Stimulated activated CD4-positive, alpha-beta T cell treated with anti-CD3 and anti-CD28 coated beads, Interleukin-2, amount 100 ng/mL, for 4 hours (primary cell): ENCODE results near the gene ZBTB45.
"Not testable (repeated sequence)": the region's sequence is repeated elsewhere in the genome, so short reads cannot be mapped to it uniquely, and the experiment has no call there.

Experiments used
- DNase-seq: peaks from one replicate; pipeline ENCODE4 v3.0.0-alpha.2; 2020; ENCODE audit warnings: low read depth

ZBTB45 gene

DNA sequence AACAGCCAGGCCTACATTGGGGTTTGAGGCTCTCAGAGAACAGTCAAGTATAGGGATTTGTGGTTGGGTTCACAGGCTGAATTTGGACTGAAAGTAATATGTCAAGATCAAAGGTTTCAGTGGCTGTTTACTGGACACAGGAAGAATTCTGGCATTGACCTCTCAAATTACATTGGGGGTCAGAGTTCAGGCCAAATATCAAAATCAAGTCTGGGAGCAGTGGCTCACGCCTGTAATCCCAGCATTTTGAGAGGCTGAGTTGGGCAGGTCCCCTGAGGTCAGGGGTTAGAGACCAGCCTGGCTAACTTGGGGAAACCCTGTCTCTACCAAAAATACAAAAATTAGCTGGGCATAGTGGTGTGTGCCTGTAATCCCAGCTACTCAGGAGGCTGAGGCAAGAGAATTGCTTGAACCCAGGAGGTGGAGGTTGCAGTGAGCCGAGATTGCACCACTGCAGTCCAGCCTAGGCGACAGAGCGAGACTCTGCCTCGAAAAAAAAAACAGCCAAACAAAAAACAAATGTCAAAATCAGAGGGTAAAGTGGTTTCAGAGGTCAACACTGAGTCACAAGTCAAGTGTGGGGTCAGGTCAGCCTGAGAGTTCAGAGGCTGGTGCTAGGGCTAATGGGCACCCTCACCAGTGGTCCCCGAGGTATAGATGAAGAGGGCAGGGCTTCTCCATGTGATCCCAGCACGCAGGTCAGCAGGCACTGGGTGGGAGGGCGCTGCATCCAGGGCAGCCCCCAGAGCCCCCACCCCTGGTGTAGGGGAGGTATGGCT, 9.3 kb downstream of the ZBTB45 start:
- DNase-seq: no peak

DNA sequence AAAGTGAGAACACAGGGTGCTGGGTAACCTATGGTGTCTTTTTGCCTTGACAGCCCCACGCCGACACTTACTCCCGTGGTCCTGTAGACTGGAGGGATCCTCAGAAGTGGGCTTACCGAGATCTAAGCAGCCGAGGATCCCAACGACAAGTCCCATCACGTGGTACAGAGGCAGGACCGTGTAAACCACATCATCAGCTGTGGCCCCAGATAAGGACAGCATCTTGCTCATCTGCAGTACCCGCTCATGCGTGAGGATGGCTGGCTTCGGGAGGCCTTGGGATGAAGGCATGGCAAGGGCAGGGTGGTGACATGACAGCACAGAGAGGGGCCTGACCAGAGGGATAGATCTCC, 9.9 kb downstream of the ZBTB45 start:
- DNase-seq: no peak

DNA sequence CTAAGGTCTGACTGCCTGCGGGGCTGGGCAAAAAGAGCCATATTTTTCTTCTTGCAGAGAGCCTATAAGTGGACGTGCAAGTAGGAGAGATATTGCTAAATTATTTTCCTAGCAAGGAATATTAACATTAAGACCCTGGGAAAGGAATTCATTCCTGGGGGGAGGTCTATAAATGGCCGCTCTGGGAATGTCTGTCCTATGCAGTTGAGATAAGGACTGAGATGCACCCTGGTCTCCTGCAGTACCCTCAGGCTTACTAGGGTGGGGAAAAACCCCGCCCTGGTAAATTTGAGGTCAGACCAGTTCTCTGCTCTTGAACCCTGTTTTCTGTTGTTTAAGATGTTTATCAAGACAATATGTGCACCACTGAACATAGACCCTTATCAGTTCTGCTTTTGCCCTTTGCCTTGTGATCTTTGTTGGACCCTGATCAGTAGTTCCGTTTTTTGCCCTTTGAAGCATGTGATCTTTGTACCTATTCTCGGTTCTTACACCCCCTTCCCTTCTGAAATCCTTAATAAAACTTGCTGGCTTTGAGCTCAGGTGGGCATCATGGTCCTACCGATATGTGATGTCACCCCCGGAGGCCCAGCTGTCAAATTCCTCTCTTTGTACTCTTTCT, 11.9 kb downstream of the ZBTB45 start:
- DNase-seq: not testable (repeated sequence)

DNA sequence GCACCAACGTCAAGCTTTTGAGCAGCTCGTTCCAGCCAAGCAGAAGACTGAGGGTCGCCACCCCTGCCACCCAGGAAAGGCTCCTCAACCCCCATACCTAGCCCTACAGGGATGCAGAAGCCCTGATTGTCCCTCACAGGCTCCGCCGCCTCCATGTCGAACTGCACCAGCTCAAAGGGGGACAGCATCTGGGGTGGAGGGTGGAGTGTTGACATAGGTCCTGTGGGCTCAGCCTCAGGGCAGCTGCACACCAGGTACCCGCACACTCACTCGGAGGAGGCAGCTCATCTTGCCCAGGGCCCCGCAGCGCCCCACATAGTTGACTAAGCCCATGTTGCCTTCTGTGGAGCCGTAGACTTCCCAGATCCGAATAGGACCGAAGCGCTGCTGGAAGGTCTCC, 19.4 kb downstream of the ZBTB45 start:
- no peak for DNase-seq

DNA sequence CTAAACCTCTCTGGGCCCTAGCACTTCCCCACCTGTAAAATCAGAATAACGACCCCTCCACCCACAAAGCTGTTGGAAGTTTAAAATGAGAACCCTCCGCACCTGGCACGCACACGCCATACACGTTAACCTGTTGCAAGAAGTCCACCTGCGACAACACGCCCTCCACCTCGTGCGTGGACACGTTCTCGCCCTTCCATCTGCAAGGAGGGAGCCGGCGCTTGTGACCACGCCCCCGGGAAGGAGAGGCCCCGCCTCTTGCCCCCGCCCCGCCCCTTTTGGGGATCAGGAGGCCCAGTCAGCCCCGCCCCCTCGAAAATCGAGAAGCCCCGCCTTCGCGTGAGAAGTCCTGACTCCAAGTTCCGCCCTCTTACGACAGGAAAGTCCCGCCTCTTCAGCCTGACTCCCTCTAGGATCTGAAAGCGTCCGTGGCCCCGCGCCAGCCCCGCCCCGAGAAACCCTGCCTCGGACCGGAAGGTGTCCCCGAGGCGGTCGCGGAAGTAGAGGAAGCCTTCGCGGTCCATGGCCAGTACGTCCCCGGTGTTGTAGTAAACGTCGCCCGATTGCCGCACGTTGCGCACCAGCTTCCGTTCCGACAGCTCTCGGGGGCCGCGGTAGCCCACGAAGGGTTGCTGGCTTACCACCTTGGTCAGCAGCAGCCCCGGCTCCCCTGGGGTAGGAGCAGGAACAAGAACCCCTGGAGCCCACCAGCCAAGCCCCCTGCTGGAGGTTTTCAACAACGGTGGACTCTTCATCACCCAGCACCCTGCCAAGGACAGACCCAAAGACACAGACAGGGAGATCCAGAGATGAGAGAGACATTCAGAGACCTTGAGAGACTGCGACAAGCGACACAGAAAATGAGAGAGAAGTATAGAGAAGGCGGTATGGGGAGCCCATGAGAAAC, 20.3 kb downstream of the ZBTB45 start:
- peak; percentile 95 for DNase-seq

DNA sequence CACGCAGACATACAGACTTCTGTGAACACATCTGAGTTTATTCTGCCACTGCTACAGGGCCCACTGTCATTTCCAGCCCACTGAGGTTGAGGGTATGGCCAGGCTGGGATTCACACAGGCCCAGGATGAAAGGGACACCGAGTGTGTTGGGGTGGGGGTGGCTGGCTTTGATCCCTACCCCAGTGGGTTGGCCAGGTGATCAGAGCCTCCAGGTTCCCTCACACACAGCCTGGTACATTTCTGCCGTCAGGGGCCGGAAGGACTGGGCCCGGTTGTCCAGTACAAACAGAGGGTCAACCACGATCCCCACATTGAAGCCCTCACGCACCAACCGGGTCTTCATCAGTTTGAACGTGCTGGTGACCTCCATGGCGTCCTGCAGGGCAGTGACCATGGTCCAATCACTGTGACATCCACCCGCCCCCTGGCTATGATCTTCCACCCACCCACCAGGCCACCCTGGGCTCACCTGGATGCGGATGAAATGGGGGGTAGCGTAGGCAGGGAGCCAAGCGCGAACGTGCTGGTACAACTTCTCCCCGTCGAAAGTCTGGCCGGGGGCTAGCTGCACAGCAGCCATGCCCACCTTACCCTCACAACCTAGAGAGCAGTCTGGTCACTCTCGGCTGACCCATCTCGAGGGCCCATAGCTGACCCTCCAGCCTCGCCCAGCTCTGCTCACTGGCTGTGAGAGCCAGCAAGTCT, 21.1 kb downstream of the ZBTB45 start:
- no peak for DNase-seq

DNA sequence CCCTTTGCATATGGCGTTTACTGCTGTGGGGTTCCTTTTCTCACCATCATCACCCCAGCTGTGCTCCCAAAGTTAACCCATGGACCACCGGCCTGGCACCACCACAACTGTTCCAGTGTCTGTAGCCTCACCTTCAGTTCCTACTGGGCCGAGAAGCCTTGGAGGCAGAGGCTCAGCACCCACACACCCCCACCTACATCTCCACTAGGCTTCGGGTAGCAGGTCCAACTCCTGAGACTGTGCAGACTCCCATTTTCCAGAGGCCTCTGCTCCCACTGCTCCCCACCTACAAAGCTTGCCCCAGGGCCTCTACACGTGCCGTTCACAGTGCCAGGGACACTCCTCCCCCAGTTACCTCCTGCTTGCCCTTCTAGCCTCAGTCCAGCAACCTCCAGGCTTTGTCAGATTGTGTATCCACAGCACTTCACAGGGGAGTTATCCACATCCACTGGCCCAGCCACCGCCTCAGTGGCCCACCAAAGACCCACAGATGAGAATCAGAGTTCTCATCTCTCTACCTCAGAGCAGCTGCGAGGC, 21.9 kb downstream of the ZBTB45 start:
- DNase-seq: no peak

DNA sequence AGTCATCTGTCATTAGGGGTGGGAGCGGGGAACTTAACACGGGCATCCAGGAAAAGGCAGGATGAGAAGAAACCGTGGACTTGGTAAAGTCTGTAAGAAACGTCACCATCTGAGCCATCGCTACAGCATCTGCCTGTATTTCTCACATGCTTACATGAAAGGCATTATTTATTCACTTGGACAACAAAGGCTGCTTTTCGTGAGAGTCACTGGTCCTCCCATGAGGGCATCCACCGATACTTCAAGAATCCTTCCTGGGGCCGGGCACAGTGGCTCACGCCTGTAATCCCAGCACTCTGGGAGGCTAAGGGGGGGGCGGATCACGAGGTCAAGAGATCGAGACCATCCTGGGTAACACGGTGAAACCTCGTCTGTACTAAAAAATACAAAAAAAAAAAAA, 27.3 kb downstream of the ZBTB45 start:
- no peak for DNase-seq

DNA sequence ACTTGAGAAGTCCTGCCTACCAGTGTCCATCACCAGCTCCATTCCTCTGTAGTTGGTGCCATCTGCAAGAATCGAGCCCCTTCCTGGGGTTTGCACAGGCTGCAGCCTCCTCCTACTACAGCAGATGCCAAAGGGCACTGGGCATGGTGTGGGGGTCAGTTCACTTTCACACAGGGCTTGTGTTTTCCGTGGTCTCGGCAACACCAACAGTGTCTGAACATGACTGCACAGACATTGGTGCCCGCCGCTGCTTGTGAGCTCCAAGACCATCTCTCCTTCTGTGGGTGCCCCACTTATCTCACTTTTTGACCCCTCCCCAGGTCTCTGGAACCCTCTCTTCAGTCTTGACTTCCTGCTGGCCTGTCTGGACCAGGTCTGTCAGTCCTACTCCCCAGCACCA, 28.2 kb downstream of the ZBTB45 start:
- no peak for DNase-seq

DNA sequence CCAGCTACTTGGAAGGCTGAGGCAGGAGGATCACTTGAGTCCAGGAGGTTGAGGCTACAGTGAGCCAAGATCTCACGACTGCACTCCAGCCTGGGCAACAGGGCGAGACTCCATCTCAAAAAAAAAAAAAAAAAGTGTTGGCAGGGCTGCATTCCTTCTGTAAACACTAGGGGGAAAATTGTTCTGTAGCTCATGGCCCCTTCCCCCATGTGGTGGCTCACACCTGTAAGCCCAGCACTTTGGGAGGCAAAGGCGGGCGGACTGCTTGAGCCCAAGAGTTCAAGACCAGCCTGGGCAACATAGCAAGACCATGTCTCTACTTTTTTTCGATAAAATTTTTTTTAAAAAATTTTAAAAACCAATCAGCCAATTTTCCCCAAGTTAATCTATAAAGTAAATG, 35.3 kb downstream of the ZBTB45 start:
- DNase-seq: not testable (repeated sequence)

DNA sequence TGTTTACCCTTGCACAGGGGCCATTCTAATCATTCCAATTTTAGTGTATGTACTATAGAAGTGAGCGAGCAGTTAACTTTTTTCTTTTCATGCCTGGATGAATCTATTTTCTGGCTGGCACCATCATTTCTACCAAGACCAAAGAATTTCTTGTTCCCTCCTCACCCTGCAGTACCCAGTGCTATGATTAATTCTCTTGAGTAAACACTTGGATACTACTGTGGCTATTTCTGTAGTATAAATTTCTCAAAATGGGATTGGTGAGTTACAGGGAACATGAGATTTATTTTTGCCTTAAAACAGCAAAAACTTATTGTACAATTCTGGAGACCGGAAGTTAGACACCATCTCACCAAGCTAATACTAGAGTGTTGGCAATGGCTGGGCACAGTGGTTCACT, 35.8 kb downstream of the ZBTB45 start:
- DNase-seq: no peak

DNA sequence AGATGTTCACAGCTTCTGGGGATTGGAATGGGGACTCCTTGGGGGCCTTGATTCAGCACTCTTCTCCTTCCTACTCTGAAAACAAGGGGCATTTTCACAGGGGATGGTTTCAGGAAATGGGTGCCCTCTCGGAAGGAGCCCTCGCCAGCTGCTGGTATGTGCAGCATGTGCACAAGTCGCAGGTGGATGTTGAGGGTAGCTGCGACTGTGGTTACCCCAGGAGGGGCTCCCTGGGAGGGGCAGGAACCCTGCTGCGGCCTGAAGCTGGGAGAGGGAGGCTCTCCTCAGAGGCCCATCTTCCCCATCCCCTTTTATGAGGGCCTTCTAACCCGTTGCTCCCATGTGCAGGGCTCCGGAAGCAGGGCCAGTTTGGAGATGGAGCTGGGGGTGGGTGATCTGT, 37.2 kb downstream of the ZBTB45 start:
- DNase-seq: no peak

DNA sequence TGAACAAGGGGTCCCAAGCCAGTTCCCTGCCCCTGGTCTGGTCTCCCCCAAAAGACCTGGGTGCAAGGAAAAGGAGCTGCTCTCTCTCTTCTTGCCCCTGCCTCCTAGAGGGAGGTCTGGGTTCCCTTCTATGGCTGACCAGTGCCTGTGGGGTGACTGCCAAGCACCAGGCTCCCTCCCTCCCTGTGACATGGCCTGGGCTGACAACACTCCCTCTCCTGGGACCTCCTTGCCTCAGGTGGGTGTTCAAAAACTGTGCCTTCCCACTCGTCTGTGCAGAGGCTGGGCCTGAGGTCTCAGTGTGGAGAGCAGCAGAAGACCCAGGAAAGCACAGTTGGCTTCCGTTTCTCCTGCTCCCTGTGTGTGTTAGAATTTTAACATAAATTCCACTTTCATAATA, 38.8 kb downstream of the ZBTB45 start:
- no peak for DNase-seq

DNA sequence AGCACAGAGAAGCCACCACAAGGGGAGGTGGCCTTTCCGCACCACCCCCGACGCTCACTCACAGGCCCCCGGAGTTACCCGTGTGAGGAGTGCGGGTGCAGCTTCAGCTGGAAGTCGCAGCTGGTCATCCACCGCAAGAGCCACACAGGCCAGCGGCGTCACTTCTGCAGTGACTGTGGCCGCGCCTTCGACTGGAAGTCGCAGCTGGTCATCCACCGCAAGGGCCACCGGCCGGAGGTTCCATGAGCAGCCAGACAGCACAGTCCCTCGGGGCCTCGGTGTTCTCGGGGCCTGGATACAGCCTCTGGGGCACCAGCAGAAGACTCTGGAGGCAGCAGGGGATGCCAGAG, 39.2 kb downstream of the ZBTB45 start:
- DNase-seq: no peak

DNA sequence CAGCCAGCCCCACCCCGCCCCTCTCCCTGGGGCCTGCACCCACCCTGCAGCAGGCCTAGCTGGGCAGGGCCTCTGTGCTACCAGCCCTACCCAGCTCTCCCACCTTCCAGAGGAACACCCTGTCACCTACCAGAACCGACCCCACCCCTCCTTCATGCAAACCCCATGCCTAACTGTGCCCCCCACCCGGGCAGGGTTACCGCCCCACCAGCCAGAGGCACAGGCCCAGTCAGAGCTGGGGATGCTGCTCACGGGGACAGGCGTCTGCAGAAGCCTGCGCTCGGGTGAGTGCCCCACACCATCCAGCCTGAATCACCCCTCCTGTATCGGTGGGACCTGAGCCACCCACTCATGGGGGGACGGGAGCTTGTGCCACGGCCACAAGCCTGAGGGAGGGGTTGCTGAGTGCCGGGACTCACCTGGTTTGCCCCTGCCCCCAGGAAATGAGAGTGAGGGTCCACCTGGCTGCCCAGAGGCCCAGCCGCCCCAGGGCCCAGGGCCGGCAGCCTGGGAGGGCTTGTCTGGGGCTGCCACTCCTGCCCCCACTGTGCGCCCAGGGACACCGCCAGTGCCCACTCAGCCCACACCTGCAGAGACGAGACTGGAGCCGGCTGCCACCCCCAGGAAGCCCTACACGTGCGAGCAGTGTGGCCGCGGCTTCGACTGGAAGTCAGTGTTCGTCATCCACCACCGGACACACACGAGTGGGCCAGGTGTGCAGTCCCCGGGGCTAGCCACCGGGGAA, 39.7 kb downstream of the ZBTB45 start:
- DNase-seq: no peak

DNA sequence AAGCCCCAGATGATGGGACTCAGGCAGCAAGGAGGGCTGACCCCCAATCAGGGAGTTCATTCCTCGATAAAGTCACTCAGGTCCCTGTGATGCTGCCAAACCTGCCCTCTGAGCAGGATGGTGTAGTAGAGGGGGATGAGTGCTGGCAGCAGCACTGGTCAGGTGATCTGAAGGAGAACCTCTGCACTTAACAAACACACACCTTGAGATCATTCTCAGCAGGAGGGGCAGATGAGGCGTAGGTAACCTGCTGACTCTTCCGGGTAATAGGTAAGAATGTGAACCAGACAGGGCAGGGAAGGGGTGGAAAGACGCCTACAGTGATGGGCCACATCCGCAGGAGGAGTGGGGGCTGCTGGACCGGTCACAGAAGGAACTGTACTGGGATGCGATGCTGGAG, 40.3 kb downstream of the ZBTB45 start:
- DNase-seq: no peak

DNA sequence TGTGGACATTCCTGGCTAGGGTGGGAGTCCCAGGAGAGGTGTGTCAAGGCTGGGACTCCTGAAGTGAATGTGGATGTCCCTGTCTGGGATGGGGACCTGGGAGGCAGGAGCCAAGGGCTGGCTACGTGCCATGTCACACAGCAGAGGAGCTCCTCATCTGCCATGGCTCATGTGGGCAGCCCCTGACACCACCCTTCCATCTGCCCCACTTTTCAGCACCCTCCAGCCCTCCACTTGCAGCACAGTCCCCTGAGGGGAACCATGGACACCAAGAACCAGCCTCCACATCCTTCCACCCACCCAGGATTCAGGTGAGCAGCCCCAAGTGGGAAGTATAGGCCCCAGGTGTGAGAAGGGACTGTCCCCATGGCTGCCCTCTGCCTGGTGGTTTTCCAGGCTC, 41.7 kb downstream of the ZBTB45 start:
- no peak for DNase-seq

DNA sequence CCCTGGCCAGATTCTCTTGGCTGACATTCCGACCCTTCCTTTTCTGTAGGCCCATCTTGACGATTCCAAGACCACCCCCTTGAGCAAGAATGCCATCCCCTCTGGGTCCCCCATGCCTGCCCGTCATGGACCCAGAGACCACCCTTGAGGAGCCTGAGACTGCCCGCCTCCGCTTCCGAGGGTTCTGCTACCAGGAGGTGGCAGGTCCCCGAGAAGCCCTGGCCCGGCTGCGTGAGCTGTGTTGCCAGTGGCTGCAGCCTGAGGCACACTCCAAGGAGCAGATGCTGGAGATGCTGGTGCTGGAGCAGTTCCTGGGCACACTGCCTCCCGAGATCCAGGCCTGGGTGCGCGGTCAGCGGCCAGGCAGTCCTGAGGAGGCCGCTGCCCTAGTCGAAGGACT, 42.5 kb downstream of the ZBTB45 start:
- DNase-seq: no peak

DNA sequence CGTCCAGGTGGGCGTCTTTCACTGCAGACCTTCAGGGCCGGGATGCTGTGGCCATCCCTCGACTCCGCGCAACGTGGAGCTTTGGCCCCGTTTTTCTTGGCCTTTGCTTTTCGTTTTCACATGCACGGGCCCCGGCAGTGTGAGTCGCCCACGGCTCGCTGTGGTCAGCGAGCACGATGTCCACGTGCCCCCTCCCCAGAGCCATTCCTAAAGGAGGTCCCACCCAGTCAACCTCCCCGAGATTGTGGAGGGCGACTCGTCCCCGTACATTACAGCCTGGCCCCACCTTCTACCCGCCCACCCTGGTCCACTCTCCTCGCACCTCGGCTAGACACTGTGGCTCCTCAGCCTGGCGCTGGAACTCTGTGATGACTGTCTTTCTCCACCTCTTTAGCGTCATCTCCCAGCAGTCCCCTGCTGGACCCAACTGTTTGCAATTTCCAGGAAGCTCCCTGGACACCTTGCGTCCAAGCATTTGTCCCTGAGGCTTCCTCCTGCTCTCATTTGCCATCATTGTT, 43.1 kb downstream of the ZBTB45 start:
- DNase-seq: no peak

DNA sequence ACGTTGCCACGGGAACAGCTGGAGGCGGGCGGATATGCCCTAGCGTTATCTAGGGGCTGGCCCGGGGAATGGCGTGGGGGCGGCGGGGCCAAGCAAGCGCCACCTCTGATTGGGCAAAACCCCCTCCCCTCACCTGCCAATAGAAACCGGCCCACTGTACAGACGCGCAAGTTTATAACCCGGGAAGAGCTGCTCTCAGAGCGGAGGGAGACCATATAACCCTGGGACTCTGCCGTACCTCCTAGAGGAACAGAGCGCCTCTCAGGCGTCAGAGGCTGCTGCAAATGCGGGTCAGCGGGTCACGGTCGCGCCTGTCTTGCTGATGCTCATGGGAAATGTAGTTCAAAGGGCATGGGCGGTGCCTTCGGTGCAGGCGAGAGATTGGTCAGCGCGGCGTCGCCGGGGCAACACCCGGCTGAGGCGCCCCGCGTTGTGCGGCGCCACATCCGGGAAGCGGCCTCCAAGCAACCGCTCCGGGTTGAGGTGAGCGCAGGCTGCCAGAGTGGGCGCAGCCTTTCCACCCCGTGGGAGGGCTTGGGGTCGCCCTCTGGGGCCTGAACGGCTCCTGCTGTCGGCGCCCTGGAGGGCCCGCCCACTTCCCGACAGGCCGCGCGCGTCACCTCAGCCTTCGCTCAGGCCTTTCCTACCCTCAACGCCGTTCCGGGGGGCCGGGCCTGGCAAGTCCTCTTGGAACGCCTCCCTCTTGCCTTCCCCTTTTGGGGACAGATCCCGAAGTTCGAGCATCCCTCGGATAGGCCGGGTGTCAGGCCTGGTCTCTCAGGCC, 43.7 kb downstream of the ZBTB45 start, which contains the start of gene ZNF446:
ZNF446 (plus strand) TSS at position 639 of the 784 bp plus-strand sequence. CDS start 867 bp downstream, outside the sequence.
- peak; percentile 93 for DNase-seq
